A673 (cell line): ENCODE data around the gene ZFP92. TPM values are rescaled to one million over a fixed set of nuclear protein-coding genes. Genes with fewer than 3 reads are reported as not detected.
"Not testable (repeated sequence)": the region's sequence is repeated elsewhere in the genome, so short reads cannot be mapped to it uniquely, and the experiment has no call there.

Source experiments
- BruUV-seq: library from RNA; stranded (reverse); fragments of 400-500 nt; replicated peaks from 2 replicates; lab custom pipeline; 2021; lab: Mats Ljungman, UMichigan
- CTCF ChIA-PET: fragments of 300-600 bp; sonication (Branson Sonifier 250); formaldehyde crosslinking; loops from one replicate; lab custom pipeline; 2022; ENCODE audit warnings: antibody characterized with exemption; lab: Charles Lee
- POLR2A ChIA-PET: fragments of 300-600 bp; sonication (Branson Sonifier 250); formaldehyde crosslinking; loops from one replicate; lab custom pipeline; 2022; ENCODE audit warnings: antibody characterized with exemption; ENCODE audit not compliant: low non-redundant PET; lab: Charles Lee
- DNase-seq: peaks from one replicate; pipeline ENCODE4 v3.0.0-alpha.2; 2015; ENCODE audit warnings: low spot score
- H3K27ac ChIP-seq: fragments of 200-600 bp; sonication (generic); 2 replicates; pipeline ENCODE4 v1.5.1; 2016; ENCODE audit warnings: mixed run types, low read depth, mild to moderate bottlenecking, mixed read lengths, antibody characterized with exemption, low read length; ENCODE audit not compliant: poor library complexity, severe bottlenecking
- H3K27me3 ChIP-seq: fragments of 200-600 bp; sonication (generic); replicated peaks from 2 replicates; pipeline ENCODE4 v1.6.1; 2017; ENCODE audit warnings: mixed run types, low read depth, mild to moderate bottlenecking, mixed read lengths, antibody characterized with exemption, low read length; ENCODE audit not compliant: insufficient read depth, poor library complexity
- H3K36me3 ChIP-seq: fragments of 200-600 bp; sonication (generic); 2 replicates; pipeline ENCODE4 v1.6.1; 2016; ENCODE audit warnings: mixed run types, mild to moderate bottlenecking, mixed read lengths, antibody characterized with exemption, low read length; ENCODE audit not compliant: insufficient read depth, poor library complexity, severe bottlenecking
- H3K4me1 ChIP-seq: fragments of 200-600 bp; sonication (generic); 2 replicates; pipeline ENCODE4 v1.6.1; 2017; ENCODE audit warnings: mixed run types, mild to moderate bottlenecking, mixed read lengths, antibody characterized with exemption, low read length; ENCODE audit not compliant: insufficient read depth, poor library complexity, severe bottlenecking
- H3K4me3 ChIP-seq: fragments of 200-600 bp; sonication (generic); 2 replicates; pipeline ENCODE4 v1.5.1; 2016; ENCODE audit warnings: low read depth, mixed run types, mild to moderate bottlenecking, mixed read lengths, low read length; ENCODE audit not compliant: poor library complexity, severe bottlenecking
- H3K9me3 ChIP-seq: fragments of 200-600 bp; sonication (generic); 2 replicates; pipeline ENCODE4 v1.6.1; 2016; ENCODE audit warnings: mixed run types, low read depth, mild to moderate bottlenecking, mixed read lengths, antibody characterized with exemption, low read length; ENCODE audit not compliant: poor library complexity, severe bottlenecking
- EZH2 ChIP-seq: fragments of 200-600 bp; sonication (generic); IDR thresholded peaks from 2 replicates; pipeline ENCODE4 v1.6.1; 2017; ENCODE audit warnings: borderline replicate concordance, low read depth, mild to moderate bottlenecking, mixed read lengths, antibody characterized with exemption, low read length; ENCODE audit not compliant: poor library complexity, severe bottlenecking
- intact Hi-C: fragments of 100-400 bp; cut with micrococcal nuclease; formaldehyde crosslinking; loops from one replicate; pipeline ENCODE4 v1.10.0; 2022; ENCODE audit not compliant: unreplicated experiment
- total RNA-seq: library from RNA; stranded (reverse); gene quantifications from 2 replicates; pipeline ENCODE4 v1.2.3, GENCODE V29; 2021
- TF ChIP-seq, protein P1 (sequence below): fragments of 300-800, 200-600 bp; sonication (generic); conservative IDR thresholded peaks from 2 replicates; pipeline ENCODE4 v1.5.1; 2017; ENCODE audit warnings: low read depth, mild to moderate bottlenecking, antibody characterized with exemption, low read length, moderate library complexity, mixed read lengths

ZFP92 gene
- total RNA-seq, 1 experiment from 2014 or later, result 0.41 TPM

DNA sequence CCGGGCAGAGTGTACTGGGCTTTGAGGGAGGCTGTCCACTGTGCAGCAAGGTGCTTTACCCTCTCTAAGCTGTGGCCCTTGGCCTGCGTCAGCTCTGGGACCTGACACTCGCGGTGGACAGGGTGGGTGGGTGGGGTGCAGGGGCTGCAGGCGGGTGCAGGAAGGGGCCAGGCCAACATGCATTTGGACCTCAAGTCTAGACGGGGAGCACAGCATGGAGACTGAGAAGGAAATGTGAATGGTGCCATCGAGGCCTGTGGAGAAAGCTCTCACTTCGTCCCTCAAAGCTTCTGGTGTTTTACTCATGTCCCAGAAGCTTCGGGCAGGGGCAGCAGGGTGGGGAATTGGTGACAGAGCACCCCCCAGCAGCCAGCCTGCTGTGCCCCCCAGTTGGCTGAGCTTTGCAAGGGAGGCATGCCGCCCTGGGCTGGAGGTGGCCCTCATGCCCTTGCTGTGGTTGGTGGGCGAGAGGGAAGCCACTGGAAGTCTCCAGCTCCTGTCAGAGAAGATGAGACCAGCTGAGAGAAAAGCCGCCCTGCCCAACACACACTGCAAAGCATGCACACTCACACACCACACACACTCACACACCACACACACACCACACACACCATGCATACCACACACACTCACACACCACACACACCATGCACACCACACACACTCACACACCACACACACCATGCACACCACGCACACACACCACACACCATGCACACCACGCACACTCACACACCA, 22.4 kb upstream of the ZFP92 start:
- no peak overlapping the region for H3K4me3 ChIP-seq
- no peak for TF ChIP-seq EZH2
- TF ChIP-seq, protein P1, sequence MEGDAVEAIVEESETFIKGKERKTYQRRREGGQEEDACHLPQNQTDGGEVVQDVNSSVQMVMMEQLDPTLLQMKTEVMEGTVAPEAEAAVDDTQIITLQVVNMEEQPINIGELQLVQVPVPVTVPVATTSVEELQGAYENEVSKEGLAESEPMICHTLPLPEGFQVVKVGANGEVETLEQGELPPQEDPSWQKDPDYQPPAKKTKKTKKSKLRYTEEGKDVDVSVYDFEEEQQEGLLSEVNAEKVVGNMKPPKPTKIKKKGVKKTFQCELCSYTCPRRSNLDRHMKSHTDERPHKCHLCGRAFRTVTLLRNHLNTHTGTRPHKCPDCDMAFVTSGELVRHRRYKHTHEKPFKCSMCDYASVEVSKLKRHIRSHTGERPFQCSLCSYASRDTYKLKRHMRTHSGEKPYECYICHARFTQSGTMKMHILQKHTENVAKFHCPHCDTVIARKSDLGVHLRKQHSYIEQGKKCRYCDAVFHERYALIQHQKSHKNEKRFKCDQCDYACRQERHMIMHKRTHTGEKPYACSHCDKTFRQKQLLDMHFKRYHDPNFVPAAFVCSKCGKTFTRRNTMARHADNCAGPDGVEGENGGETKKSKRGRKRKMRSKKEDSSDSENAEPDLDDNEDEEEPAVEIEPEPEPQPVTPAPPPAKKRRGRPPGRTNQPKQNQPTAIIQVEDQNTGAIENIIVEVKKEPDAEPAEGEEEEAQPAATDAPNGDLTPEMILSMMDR, result no peak
- no peak for DNase-seq
- intact Hi-C loops, result no loop called here
- H3K9me3 ChIP-seq, result no peaks in the 10 kb centered on the region
- H3K36me3 ChIP-seq, result no peaks in the 10 kb centered on the region
- no peaks in the 10 kb centered on the region for H3K27me3 ChIP-seq
- H3K4me1 ChIP-seq, result no peaks in the 10 kb centered on the region
- ChIA-PET CTCF (no interaction called here), POLR2A (no interaction called here)
- no peak overlapping the region for H3K27ac ChIP-seq
- BruUV-seq, result no TSS peak

DNA sequence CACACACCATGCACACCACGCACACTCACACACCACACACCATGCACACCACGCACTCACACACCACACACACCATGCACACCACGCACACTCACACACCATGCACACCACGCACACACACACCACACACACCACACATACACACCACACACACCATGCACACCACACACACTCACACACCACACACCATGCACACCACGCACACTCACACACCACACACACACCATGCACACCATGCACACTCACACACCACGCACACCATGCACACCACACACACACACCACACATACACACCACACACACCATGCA, 21.9 kb upstream of the ZFP92 start:
- CTCF ChIA-PET, BruUV-seq, H3K9me3 ChIP-seq, H3K4me1 ChIP-seq, DNase-seq, H3K4me3 ChIP-seq, H3K27ac ChIP-seq, H3K36me3 ChIP-seq, H3K27me3 ChIP-seq, intact Hi-C loops, POLR2A ChIA-PET: not testable (repeated sequence)

DNA sequence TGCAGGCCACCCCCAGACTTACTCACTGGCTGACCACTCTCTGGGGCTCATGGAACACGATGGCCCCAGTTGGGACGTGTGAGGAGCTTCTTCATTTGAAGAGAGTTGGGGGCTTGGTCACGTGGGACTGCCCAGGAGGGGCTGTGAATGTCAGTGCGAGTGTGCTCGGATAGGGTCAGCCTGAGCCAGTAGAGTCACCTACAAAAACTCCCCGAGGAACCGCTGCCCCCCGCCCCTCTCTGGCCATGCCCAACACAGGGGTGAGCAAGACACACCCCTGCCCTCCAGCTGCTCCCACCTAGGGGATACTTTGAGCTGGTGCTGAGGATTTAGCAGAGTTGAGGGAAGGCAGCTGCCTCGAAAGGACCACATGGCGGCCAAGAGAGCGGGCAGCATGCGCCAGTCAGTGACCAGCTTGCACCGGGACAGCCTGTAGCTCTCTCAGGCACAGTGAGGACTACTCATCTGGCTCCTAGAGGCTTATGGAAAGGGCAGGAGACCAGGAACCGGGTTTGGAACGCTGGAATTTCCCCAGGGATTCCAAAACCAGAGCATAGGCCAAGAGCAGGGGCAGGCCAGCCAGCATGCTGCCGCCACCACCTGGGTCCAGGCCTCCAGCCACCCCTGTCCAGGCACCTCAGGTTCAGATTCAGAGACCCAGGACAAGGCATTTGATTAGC, 18.5 kb upstream of the ZFP92 start:
- intact Hi-C loops, result no loop called here
- TF ChIP-seq EZH2, result no peak
- TF ChIP-seq, protein P1, result no peak
- POLR2A ChIA-PET, result no interaction called here
- Histone ChIP-seq H3K4me1 (no peaks in the 10 kb centered on the region), H3K27me3 (no peaks in the 10 kb centered on the region), H3K9me3 (no peaks in the 10 kb centered on the region), H3K36me3 (no peaks in the 10 kb centered on the region), H3K27ac (no peak overlapping the region), H3K4me3 (no peak overlapping the region)
- no peak for DNase-seq
- BruUV-seq, result no TSS peak
- CTCF ChIA-PET, result interaction anchor here (0.6 kb wide), 2 partner anchors 13 to 24 kb away, joined by 7 to 10 read pairs; no protein-coding TSS in a partner anchor
